GM23248 (cell line): ENCODE data around the gene C10orf90.

ENCODE experiments used
- EZH2 ChIP-seq: fragments of 200-600 bp; sonication (generic); IDR thresholded peaks from 2 replicates; pipeline ENCODE4 v1.6.1; 2018; ENCODE audit warnings: antibody characterized with exemption, mild to moderate bottlenecking; ENCODE audit not compliant: insufficient read depth, poor library complexity, severe bottlenecking
- EZH2phosphoT487 ChIP-seq: fragments of 200-600 bp; sonication (generic); IDR thresholded peaks from 2 replicates; pipeline ENCODE4 v1.6.1; 2018; ENCODE audit warnings: antibody characterized with exemption, moderate library complexity, mild to moderate bottlenecking, low read depth; ENCODE audit not compliant: insufficient read depth

DNA sequence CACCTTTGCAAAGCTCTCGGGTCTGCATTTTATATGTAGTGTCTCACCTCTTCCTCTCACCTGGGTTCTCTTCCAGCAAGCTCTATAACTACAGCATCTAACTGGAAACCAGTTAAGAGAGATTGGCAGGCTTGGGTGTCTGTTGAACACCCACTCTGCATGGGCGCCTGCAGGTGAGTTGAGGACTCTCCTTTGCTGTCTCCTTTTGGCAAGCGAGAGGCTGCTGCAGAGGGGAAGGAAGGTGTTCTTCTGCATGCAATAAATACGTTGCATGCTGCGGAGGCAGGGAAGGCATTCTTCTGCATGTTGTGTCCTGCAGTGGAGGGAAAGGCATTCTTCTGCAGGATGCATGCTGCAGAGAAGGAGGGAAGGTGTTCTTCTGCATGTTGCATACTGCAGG is 200.8 kb downstream of the C10orf90 start:
- no peak for TF ChIP-seq EZH2
- TF ChIP-seq EZH2phosphoT487, result no peak
